PFSK-1 (cell line): ENCODE results near the gene CLPTM1L.

Source experiments
- FOXP2 ChIP-seq: optimal IDR thresholded peaks from 2 replicates; pipeline ENCODE3; 2011; ENCODE audit warnings: borderline replicate concordance, control low read depth, inconsistent platforms; ENCODE audit not compliant: insufficient read depth; ENCODE audit errors: extremely low read length, extremely low read depth
- POLR2AphosphoS5 ChIP-seq: IDR thresholded peaks from 2 replicates; pipeline ENCODE4 v1.6.1; 2012; ENCODE audit warnings: low read depth, mild to moderate bottlenecking, control low read depth, low read length, moderate library complexity
- SIN3A ChIP-seq: IDR thresholded peaks from 2 replicates; pipeline ENCODE4 v1.6.1; 2012; ENCODE audit warnings: mild to moderate bottlenecking, low read length, moderate library complexity, borderline replicate concordance; ENCODE audit not compliant: insufficient read depth
- TAF1 ChIP-seq: IDR thresholded peaks from 2 replicates; pipeline ENCODE4 v1.6.1; 2012; ENCODE audit warnings: low read length, control low read depth, borderline replicate concordance; ENCODE audit not compliant: insufficient read depth

- TF ChIP-seq TAF1: no peak
- no peak for TF ChIP-seq POLR2AphosphoS5
- TF ChIP-seq FOXP2: no peak
- no peak for TF ChIP-seq SIN3A
Observed at GRCh38 chr5:1323803-1324173, 21.1 kb downstream of the CLPTM1L start.
